ENCODE data around the gene CLDN20. TPM values are rescaled to one million over a fixed set of nuclear protein-coding genes. Genes with fewer than 3 reads are reported as not detected.

CLDN20 gene
- total RNA-seq, 1 donor from 2014 or later: not detected

- DNase-seq: no peak
- Histone ChIP-seq H3K36me3 (peaks cover 58% of the 10 kb centered on the region), H3K27ac (replicated peaks) (no peak overlapping the region), H3K4me1 (peaks cover 30% of the 10 kb centered on the region), H3K27me3 (ENCODE audit: low read depth) (no peaks in the 10 kb centered on the region), H3K4me3 (no peak overlapping the region), H3K9me3 (replicated peaks) (no peaks in the 10 kb centered on the region)
- TF ChIP-seq, protein P1, sequence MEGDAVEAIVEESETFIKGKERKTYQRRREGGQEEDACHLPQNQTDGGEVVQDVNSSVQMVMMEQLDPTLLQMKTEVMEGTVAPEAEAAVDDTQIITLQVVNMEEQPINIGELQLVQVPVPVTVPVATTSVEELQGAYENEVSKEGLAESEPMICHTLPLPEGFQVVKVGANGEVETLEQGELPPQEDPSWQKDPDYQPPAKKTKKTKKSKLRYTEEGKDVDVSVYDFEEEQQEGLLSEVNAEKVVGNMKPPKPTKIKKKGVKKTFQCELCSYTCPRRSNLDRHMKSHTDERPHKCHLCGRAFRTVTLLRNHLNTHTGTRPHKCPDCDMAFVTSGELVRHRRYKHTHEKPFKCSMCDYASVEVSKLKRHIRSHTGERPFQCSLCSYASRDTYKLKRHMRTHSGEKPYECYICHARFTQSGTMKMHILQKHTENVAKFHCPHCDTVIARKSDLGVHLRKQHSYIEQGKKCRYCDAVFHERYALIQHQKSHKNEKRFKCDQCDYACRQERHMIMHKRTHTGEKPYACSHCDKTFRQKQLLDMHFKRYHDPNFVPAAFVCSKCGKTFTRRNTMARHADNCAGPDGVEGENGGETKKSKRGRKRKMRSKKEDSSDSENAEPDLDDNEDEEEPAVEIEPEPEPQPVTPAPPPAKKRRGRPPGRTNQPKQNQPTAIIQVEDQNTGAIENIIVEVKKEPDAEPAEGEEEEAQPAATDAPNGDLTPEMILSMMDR (IDR thresholded peaks at IDR 0.05; ENCODE audit: borderline replicate concordance): no peak
- intact Hi-C loops (cut with micrococcal nuclease): no loop called here
Measured at GRCh38 chr6:155257796-155258195, 6.0 kb upstream of the CLDN20 start.

DNA sequence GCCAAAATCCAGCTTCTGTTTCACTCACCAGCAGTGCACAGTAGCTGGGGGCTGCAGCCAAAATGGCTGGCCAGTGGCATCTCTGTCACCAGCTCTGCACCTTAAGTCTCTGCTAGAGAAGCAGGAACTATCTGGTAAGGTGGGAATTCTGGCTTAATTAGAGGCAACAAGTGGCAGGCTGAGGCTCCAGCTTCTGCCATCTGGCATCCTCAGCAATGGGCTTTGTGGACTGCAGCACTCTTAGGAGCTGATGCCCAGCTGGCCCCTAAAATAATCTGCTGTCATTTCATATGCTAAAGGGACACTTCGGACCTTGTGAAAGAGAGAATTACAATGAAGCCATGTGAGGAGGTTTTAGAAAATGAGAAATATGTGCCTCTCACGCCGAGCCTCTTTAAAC is 4.6 kb upstream of the CLDN20 start:
- TF ChIP-seq, protein P1 (IDR thresholded peaks at IDR 0.05; ENCODE audit: borderline replicate concordance): no peak
- Histone ChIP-seq H3K27me3 (ENCODE audit: low read depth) (no peaks in the 10 kb centered on the region), H3K4me1 (peaks cover 31% of the 10 kb centered on the region), H3K9me3 (replicated peaks) (no peaks in the 10 kb centered on the region), H3K27ac (replicated peaks) (no peak overlapping the region), H3K36me3 (peaks cover 51% of the 10 kb centered on the region), H3K4me3 (no peak overlapping the region)
- intact Hi-C loops (cut with micrococcal nuclease): no loop called here
- no peak for DNase-seq

DNA sequence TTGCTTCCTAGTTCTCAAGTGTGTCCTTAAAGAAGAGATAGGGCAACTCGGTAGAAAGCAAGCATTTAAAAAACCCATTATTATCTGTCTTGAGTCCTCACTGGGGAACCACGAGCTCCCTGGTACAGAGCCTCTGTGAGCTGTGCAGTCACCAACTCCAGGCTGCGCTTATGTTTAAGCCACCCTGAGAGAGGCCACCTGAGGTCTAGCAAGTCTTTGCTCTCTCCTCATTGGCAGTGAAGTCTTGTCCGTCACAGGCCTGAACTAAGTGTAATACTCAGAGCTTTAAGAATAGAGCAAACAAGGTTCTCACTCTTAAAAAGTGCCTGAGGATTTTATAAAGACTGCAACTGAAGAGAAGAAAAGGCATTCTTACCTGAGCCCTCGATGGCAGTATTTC is 3.9 kb upstream of the CLDN20 start:
- Histone ChIP-seq H3K27me3 (ENCODE audit: low read depth) (no peaks in the 10 kb centered on the region), H3K4me1 (peaks cover 31% of the 10 kb centered on the region), H3K27ac (replicated peaks) (no peak overlapping the region), H3K4me3 (no peak overlapping the region), H3K36me3 (peaks cover 46% of the 10 kb centered on the region), H3K9me3 (replicated peaks) (no peaks in the 10 kb centered on the region)
- intact Hi-C loops (cut with micrococcal nuclease): no loop called here
- TF ChIP-seq, protein P1 (IDR thresholded peaks at IDR 0.05; ENCODE audit: borderline replicate concordance): no peak
- DNase-seq: no peak

GRCh38 chr6:155260686-155261085 is 3.1 kb upstream of the CLDN20 start:
- TF ChIP-seq, protein P1 (IDR thresholded peaks at IDR 0.05; ENCODE audit: borderline replicate concordance): no peak
- intact Hi-C loops (cut with micrococcal nuclease): no loop called here
- no peaks in the 10 kb centered on the region for H3K9me3 ChIP-seq (replicated peaks)
- H3K36me3 ChIP-seq: peaks cover 44% of the 10 kb centered on the region
- H3K4me1 ChIP-seq: peaks cover 31% of the 10 kb centered on the region
- no peak for DNase-seq
- H3K4me3 ChIP-seq: no peak overlapping the region
- no peaks in the 10 kb centered on the region for H3K27me3 ChIP-seq (ENCODE audit: low read depth)
- H3K27ac ChIP-seq (replicated peaks): no peak overlapping the region

DNA sequence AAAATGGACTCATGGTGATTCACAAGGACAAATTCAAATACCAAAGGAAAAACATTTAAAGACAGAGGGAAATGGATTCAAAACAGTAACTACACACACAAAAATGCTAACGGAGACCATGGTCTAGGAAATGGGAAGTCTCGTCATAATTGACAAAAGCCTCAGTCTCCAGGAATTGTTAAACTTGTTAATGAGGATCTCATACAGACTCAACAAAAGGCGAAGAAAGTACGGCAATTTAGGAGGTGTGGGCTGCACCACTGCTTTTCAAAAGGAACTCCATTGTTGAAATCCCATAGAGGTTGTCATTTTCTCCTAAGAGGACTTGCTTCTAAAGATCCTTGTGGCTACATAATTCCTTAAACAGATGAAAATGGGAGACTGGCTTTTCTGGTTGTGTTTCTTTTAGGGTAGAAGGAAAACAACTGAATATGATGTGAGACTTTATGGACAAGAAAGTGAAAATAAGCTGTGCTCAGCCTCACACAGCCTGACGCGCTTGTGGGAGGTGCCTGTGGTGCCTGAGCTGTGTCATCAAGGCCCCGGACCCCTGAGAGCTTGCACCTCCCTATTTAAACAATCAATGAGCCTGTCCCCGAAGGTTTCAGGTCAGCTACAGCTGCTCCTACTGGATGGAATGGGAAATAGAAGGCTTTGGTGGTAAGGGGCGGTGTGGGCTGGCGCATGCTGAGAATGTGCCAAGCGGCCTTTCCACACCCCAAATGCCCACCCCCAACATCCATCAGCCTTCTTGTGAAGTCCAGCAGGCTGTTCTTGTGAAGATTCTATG is 2.5 kb upstream of the CLDN20 start:
- Histone ChIP-seq H3K36me3 (peaks cover 38% of the 10 kb centered on the region), H3K27ac (replicated peaks) (no peak overlapping the region), H3K4me3 (no peak overlapping the region), H3K9me3 (replicated peaks) (no peaks in the 10 kb centered on the region), H3K27me3 (ENCODE audit: low read depth) (no peaks in the 10 kb centered on the region), H3K4me1 (peaks cover 31% of the 10 kb centered on the region)
- no peak for DNase-seq
- intact Hi-C loops (cut with micrococcal nuclease): no loop called here
- TF ChIP-seq, protein P1 (IDR thresholded peaks at IDR 0.05; ENCODE audit: borderline replicate concordance): no peak
